GM19239 (cell line): ENCODE results near the gene LPIN1.
"Not testable (repeated sequence)": the region's sequence is repeated elsewhere in the genome, so short reads cannot be mapped to it uniquely, and the experiment has no call there.

Experiments used
- DNase-seq: peaks from one replicate; pipeline ENCODE4 v3.0.0; 2011; ENCODE audit warnings: low spot score; ENCODE audit not compliant: insufficient read length
- FAIRE-seq: peaks from 2 replicates; lab custom pipeline; 2011; peaks lifted over from hg19 to GRCh38; lab: Jason Lieb, UNC

LPIN1 gene

DNA sequence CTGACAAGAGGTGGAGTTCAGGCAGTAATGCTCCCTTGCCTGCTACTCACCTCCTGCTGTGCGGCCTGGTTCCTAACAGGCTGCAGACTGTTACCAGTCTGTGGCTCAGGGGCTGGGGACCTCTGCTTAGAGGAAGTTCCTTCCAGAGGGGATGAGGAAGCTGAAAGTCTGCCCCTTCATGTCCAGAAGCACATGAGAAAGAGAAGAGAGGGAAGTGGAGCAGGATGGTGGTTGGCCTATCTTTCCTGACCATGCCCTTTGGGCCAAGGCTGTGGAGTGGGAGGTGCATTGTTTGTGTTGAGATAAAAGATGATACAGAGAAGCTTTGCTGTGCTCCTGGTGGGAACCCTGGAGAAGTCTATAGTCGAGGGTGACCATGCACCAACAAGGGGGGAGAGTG, 112.5 kb downstream of the LPIN1 start:
- FAIRE-seq (no peak), DNase-seq (no peak)

DNA sequence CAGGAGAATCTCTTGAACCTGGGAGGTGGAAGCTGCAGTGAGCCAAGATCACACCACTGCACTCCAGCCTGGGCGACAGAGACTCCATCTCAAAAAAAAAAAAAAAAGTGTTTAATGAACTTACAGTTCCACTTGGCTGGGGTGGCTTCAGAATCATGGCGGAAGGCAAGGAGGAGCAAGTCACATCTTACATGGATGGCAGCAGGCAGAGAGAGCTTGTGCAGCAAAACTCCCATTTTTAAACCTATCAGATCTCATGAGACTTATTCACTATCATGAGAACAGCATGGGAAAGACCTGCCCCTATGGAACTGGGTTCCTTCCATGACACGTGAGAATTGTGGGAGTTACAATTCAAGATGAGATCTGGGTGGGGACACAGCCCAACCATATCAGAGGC, 113.5 kb downstream of the LPIN1 start:
- FAIRE-seq, DNase-seq: not testable (repeated sequence)

DNA sequence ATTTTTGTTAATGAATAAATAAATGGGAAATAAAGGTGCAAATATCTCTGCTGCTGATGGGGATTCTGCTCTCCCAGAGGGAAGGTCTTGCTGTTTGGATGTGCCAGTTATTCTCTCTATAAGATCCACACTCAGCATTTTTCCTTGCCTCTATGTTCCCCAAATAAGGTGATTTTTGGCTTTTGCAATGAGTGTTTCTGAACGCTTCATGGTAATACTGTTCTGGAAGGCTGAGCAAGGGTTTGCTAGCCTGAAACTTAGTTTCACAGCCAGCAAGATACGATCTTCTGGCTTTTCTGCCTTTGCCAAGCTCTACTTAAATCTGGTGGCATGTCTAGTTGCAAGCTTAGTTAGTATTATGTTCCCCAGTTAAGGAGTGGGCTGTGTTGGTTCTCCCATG, 114.6 kb downstream of the LPIN1 start:
- DNase-seq, result no peak
- FAIRE-seq, result no peak

DNA sequence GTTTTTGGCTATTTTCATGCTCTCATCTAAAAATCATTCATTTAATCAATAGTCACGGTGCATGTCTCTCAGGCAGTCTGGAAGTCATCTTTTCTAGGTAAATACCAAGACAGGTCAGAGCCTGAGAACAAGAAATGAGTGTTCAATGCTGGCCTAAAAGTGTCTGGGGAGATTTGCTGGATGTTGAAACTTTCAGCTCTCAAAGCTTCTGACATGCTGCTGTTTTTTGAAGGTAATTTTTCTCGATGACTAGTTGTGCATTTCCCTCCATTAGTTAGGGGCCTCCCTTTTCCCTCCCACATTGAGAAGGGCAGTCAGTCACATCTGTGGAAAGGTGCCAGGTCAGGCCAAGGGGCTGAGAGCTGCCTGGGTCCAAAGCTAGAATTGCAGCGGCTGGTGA, 115.6 kb downstream of the LPIN1 start:
- no peak for DNase-seq
- FAIRE-seq, result no peak

DNA sequence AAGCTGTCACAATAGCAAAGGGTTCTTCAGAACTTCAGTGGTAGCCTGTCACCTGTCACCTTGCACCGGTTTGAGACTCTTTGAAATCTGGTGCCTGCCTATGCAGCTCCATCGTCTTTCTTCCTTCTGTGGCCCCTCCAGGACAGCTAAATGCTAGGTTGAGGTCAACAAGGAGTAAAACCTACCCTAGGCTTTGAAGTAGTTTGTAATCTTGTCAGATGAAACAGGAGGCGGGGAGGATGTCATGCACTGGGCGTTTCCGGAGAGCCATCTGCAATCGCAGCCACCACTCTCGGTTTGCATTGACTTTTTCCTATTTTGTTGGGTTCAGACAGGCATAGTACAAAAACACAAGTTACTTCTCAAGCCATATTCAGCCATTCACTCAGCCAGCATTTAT, 116.7 kb downstream of the LPIN1 start:
- DNase-seq, result peak; percentile 36
- FAIRE-seq, result peak; percentile 28

DNA sequence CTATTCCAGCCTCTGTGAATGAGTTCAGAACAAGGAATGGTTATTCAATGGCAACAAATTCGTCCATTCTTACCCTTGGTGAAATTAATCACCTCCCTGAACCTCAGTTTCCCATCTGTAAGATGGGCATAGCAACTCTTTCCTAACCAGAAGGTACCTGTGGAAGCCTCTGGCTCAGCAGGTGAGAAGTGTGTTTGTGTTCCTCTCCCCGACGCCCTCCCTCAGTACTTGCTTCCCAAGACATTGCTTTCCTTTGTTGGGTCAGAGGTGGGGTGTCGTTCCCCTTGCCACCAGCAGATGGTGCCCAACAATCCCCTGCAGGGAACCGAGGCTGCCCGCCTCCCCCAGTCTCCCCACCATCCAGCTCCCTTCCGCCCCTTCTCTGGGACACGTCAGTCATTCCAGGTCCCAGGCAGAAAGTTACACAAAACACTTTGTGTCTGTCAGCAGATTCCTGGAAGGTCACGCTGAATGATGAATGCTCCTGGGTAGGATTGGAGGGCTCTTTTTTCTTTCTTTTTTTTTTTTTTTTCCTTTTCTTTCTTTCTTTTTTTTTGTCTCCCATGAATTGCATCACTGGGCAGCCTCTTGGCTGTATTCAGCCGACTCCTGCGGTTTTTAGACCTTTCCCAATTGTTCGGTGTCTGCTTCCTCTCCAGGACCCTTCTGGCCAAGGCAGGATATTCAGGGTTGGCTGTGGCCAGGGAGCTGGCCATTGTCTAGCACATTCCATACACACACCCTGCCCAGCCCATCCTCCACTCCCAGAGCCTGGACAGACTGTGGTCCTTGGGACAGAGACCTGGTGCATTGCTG, 117.3 kb downstream of the LPIN1 start:
- FAIRE-seq, result no peak
- peak; percentile 58 for DNase-seq

DNA sequence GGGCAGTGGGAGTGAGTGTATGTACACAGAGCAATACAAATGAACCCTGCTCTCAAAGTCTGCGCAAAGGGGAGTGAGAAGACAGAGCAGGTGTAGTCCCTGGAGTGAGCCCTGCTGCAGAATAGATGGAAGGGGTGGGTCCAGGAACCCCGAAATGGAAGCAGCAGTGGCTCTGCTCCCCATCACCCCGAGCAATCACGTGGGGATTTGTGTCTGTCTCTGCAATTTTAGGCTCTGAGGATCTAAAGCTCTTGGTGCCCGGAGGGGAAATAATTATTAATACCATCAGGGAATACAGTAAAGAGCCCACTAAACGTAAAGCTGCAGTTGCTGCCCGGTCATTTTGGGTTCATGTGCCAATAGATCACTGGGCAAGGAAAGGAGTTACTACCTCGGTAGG, 118.3 kb downstream of the LPIN1 start:
- FAIRE-seq (no peak), DNase-seq (no peak)

DNA sequence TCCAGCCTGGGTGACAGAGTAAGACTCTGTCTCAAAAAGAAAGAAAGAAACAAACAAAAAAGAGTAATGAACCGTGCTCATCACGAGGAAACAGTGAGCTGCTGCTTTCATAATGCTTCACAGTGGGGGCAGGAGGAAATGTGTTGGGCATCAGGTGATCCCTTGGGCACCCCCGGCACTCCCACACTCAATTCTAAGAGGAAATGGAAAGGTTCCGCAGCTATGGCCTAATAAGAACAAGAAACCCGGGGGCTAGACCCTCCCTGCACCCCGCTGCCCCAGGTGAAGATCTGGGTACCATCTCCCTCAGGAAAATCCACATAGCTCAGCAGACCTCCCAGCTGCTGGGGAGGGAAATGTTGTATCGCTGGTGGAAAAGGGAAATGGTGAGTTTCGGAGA, 118.9 kb downstream of the LPIN1 start:
- FAIRE-seq, result no peak

DNA sequence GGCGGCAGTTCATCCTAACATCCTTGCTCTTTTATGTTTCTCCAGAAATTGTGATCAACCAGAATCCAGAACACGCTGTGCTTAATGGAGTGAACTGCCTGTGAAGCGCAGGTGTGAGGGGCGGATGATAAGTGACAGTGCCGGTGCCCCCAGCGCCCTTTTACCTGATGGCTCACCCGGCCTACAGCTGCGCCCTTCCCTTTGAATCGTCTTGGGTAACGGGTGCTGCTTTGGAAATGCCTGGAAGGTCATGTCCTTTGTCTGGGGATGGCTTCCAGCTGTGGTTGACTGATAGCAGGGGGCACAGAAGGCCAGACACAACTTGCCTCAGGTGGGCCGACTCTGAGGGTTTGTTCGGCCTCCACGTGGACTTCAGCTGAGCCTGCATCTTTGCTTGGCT, 119.4 kb downstream of the LPIN1 start:
- DNase-seq (no peak), FAIRE-seq (no peak)

More for the DNA sequence above, 118.9 kb downstream of the LPIN1 start:
- DNase-seq, result no peak

DNA sequence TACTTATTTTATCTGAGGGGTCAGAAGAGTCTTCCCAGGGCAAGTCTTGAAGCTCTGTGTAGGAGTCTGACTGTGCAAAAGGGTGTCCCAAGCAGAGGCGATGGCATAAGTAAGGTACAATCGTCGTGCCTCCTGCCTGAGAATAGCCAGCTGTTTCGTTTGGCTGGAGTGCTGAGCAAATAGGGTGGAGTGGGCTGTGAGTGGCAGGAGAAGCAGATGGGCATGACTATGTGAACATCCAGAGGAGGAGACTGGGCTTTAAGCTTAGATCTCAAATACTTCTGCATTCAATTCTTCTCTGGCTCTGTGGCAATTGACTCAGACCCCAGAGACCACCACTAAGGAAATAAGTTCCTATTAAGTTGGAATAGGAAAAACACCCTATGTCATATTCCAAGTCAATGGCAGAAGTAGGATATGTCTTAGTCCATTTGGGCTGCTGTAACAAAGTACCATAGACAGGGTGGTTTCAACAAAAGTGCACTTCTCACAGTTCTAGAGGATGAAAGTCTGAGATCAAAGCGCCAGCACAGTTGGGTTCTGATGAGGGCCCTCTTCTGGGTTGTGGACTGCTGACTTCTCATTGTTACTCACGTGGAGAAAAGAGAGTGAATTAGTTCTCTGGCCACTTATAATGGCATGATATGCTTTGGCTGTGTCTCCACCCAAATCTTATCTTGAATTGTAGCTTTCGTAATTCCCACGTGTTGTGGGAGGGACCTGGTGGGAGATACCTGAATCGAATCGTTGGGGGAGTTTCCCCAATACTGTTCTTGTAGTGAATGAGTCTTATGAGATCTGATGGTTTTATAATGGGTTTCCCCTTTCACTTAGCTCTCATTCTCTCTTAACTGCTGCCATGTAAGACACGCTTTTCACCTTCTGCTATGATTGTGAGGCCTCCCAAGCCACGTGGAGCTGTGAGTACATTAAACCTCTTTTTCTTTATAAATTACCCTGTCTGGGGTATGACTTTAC, 120.2 kb downstream of the LPIN1 start:
- FAIRE-seq (no peak), DNase-seq (no peak)

DNA sequence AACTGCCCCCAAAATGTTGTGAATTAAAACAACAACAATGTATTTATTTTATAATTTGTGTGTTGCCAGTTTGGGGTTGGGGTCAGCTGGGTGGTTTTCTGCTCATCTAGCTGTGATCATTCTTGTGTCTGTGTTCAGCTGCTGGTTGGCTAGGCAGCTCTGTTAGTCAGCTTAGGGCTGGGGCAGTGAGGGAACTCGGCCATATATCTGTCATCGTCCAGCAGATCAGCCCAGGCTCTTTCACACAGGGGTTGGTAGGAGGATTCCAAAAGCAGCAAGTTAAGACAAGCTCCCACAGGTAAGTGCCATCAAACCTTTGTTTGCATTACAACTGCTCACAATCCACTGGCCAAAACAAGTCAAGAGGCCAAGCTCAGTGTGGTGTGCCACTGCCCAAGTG, 121.5 kb downstream of the LPIN1 start:
- no peak for DNase-seq
- no peak for FAIRE-seq

DNA sequence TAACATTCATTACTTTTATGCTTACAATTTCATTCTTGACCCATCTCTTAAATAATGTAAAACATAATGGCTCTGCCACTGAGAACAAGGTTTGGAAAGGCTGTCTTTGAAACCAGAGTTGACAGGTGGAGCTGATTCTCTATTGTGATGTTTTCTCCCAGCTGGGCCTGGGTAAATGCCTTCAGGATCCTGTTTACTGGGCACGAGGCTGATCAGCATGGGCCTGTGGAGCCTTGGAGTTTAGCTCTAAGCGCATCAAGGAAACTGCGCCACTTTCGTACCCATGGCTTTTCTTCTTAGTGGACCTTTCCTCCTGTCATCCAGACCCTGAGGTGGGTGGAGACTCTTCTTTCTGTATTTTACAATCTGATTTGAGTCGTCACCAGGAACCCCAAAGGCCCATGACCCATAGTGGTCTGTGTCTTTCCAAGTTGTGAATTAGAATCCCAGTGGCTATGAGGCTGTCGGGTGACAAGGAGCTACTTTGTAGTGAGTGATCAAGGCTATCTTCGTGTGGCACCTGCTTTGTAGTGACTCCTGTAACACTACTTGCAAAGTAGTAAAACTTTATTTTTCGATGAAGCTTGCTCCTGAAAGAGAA, 123.1 kb downstream of the LPIN1 start:
- FAIRE-seq (no peak), DNase-seq (no peak)

DNA sequence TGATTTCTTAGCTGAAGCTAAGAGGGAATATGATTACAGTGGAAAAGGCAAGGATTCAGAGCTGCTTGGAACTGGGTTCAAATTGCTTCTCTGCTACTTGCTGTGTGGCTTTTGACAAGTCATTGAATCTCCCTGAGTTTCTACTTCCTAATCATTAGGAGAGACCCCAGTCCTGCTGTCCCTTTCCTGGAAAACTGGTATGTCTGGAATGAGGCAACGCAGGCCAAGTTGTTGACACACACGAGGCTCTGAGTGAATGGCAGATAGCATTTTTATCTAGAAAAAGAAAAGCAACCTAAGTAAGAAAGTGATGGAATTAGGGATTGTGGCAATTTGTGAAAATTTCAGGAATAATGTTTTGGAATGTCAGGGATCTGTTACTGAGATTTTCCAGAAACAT, 123.6 kb downstream of the LPIN1 start:
- DNase-seq (no peak), FAIRE-seq (no peak)

DNA sequence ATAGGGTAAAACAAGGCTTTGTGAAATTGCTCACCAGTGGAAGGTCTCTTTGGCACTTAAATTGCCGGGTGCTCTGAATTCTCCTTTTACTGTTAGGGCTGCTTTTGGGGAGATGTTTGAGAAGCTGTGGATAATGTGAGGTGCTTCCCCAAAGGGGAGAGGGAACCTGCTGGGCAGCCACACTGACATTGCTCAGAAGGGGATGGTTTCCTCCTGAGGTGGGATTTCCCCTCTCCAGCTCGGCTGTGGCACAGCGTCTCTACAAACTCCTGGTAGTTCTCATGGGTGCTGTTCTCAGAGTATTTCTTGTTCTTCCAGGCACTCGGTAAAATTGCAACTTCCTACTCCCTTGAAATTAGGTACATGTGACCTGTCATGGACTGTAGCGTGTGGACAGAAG, 124.2 kb downstream of the LPIN1 start:
- FAIRE-seq, result no peak

DNA sequence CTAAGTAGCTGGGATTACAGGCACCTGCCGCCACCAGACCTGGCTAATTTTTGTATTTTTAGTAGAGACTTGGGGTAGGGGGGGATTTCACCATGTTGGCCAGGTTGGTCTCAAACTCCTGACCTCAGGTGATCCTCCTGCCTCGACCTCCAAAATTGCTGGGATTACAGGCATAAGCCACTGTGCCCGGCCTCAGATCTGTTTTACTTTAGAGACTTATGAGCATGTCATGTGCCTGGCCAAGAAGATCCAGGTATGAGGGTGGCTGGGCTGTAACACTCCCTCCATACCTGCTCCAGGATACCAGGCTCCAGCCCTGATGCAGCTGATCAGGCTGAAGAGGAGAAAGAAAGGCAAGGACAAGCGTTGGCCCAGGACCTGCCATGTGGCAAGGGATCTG, 125.0 kb downstream of the LPIN1 start:
- DNase-seq, result no peak
- no peak for FAIRE-seq

More for the DNA sequence above, 124.2 kb downstream of the LPIN1 start:
- DNase-seq, result no peak

DNA sequence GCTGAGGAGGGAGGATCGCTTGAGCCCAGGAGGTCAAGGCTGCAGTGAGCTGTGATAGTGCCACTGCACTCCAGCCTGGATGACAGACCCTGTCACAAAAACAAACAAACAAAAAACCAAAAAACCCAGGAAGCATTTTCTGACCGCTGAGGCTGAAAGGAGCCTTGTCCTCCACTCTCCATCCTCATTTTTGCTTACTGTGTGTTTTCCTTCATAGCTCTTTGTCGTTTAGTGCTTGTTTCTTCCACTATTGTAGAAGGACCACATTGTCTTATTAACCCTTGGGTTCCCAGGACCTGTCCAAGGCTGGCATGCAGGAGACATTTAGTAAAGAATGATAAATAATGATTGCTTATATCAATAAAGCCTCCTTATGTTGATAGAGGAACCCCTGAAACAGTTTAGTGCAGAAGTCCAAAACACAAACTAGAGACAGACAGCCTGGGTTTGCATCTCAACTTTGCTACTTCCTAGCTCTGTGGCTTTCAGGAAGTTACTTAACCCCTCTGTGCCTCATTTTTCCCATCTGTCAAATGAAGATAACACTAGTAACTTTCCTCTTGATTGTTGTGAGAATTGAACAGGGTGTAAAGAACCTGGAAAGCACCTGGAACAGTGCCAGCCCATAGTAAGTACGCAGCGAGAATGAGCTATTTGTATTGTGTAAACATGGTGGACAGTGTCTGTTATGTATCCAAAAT, 126.0 kb downstream of the LPIN1 start:
- DNase-seq, result no peak
- no peak for FAIRE-seq

DNA sequence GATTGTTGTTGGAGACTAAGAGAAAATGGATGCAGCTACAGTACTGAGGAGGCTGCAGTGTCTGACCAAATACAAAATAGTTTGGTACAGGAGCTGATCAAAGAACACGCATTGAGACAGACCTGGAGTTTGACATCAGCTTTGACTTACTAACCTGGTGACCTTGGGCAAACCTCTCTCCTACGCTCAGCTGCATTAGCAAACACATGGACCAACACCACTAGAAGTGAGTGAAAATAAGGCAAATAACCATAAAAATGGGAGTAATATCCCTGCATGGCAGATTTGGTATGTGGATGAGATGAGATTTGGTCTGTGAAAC, 126.5 kb downstream of the LPIN1 start:
- DNase-seq (no peak), FAIRE-seq (no peak)

DNA sequence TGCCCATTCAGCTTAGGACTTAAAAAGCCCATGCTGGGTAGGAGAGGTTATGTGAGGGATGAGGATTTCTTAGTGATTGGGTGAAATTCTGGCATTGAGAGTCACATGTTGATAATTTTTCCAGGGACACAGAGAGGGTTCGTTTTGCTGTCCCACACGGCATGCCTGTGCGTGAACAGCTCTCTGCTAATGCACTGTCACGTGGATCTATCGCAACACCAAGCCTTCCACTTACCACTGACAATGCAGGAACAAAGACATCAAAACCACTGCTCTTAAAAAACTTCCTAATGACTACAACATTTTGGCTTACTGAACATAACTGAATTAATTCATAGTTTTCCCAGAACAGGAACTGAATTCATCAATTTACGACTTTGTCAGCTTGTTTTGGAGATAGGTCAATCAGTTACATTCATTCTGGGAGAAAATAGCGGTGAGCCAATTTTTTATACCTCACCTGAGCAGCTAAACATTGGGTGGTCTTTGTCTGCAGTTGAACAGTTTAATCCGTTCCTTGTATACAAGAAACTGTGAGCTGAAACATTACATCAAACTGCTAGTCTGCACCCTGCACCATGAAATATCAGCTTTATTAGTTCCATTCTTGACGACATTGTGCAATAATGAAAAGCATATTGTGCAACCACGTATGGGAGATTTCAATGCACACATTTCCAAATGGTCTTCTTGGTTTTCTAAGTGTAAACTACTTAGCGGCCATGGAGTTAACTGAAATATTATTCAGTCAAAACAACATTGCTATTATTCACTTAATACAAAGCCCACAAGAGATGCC, 127.1 kb downstream of the LPIN1 start:
- FAIRE-seq, result no peak
- no peak for DNase-seq

DNA sequence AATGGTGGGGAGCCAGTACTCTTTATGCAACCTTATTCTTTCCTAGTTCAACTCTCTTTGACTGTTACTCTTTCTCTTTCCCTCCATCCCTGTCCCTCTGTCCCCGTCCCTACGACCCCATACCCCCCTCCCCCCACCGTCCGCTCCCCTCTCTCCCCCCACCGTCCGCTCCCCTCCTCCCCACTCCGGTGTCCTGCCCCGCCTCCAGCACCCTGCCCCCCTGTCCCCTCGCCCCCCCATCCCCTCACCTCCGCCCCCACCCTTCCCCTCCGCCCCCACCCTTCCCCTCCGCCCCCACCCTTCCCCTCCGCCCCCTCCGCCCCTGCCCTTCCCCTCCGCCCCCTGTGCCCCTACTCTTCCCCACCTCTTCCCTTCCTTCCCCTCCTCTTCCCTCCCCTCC, 128.4 kb downstream of the LPIN1 start:
- FAIRE-seq (no peak), DNase-seq (no peak)

DNA sequence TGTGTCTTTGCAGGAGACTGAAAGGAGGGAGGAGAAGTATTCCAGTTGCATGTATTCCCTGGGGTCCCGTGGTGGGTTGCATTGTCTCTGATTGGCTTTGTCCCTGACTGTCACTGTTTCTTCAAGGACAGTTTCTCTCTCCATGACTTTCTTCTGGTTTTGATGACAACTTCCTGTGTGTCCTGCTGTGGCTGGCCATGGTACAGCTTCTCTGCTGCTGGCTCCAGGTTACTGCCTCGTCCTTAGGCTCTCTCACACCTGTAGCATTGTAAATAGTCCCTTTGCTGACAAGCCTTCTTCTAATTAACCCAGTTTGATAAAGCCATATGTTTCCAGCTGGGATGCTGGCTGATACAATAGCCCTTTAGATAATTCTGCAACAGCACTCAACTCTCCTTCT, 129.0 kb downstream of the LPIN1 start:
- FAIRE-seq (no peak), DNase-seq (no peak)
